NCI-H2196 (cell line): ENCODE results near the gene USP21.

Source experiments
- DNase-seq: peaks from one replicate; lab custom pipeline; 2025; ENCODE audit not compliant: unreplicated experiment; lab: John Stamatoyannopoulos, UW

USP21 gene

GRCh38 chr1:161215076-161215475, 55.8 kb downstream of the USP21 start, which contains the start of gene FCER1G:
TSS of gene FCER1G (plus strand) at chr1:161215295. CDS start at chr1:161215322, 27 bp downstream.
- DNase-seq, result no peak
